H1 (cell line): ENCODE measurements around the gene ACP3. TPM values are rescaled to one million over a fixed set of nuclear protein-coding genes. Genes with fewer than 3 reads are reported as not detected.

Experiments used
- BRCA1 ChIP-seq: IDR thresholded peaks from 2 replicates; pipeline ENCODE4 v1.6.1; 2012; ENCODE audit warnings: low read depth, low read length, improper control_type of control experiment
- CHD2 ChIP-seq: IDR thresholded peaks from 2 replicates; pipeline ENCODE4 v1.6.1; 2012; ENCODE audit warnings: low read length, improper control_type of control experiment
- JUND ChIP-seq: IDR thresholded peaks from 2 replicates; pipeline ENCODE4 v1.6.1; 2011; ENCODE audit warnings: mild to moderate bottlenecking, improper control_type of control experiment, low read length
- polyA plus RNA-seq, 7 experiments: library from polyadenylated mRNA; depleted of rRNA in 3 of 7; stranded (reverse) in 5 of 7; unstranded in 2 of 7; fragments of >200 nt in 5 of 7; fragments of 200-250 nt in 2 of 7; gene quantifications; 1 replicate in 5 of 7; 2 replicates in 1 of 7; 4 replicates in 1 of 7; pipeline versions ENCODE4 v1.2.1 to v1.2.3, GENCODE V29; 2011 to 2013; ENCODE audit warnings: missing spikeins in 2 of 7, mixed read lengths in 2 of 7
- total RNA-seq: library from RNA; stranded (reverse); fragmentation: NEBNext Ultra II Directional; extraction: Animal tissue kit (Norgen Biotek cat#: 25700); gene quantifications from 2 replicates; pipeline ENCODE4 v1.2.1, GENCODE V29; 2021

Gene ACP3
- total and polyA plus RNA-seq, 2 of the 8 experiments (the other 6 are each of a cell fraction or from before 2014, with no cell fraction given) = 1.2 to 1.4 TPM

DNA sequence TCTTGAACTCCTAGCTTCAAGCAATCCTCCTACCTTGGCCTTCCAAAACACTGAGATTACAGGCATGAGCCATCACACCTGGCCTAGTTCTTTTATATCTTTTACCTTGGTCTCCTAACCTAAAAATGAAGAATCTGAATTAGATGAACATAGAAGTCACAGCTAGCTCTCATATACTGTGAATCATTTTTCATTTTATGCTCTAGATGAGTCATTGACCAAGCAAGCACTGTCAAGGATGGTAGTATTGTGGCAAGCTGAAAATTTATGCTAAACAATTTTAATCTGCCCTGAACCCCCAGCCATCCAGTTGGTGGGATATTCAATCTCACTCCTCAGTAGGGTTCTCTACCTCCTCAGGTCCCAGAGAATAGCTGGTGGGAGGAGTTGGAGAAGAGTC lies 51.8 kb downstream of the ACP3 start (continued):
- no peak for TF ChIP-seq BRCA1
- no peak for TF ChIP-seq CHD2
- no peak for TF ChIP-seq JUND
